NCI-H345 treated with DMSO at 0.1 percent for 48 hours (cell line): ENCODE measurements around the gene MS4A14.
"Not testable (repeated sequence)": the region's sequence is repeated elsewhere in the genome, so short reads cannot be mapped to it uniquely, and the experiment has no call there.

Experiments
- DNase-seq: peaks from one replicate; lab custom pipeline; 2025; ENCODE audit not compliant: unreplicated experiment; lab: John Stamatoyannopoulos, UW

The MS4A14 gene

DNA sequence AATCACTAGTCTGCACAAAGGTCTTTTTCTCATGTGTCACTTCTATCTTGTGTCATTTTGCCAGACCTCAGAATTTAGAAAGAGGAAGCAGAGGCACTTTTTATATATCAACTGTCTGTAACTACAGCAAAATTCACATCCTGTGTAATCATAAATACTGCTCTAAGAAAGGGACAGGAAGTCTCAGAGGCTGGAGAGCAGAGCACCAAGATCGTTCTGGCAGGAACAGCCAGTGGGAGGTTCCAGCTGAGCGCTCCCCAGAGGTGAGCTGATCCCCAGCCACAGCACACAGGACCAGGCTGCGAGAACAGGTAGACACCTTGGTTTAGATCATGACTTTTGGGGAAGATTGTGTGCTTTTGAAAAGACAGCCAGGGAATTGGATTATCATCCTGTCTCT, 17.9 kb upstream of the MS4A14 start, which contains the start of gene MS4A7:
MS4A7 (plus strand) TSS at position 179 of the 400 bp plus-strand sequence. CDS start 4,610 bp downstream, outside the sequence.
- no peak for DNase-seq

DNA sequence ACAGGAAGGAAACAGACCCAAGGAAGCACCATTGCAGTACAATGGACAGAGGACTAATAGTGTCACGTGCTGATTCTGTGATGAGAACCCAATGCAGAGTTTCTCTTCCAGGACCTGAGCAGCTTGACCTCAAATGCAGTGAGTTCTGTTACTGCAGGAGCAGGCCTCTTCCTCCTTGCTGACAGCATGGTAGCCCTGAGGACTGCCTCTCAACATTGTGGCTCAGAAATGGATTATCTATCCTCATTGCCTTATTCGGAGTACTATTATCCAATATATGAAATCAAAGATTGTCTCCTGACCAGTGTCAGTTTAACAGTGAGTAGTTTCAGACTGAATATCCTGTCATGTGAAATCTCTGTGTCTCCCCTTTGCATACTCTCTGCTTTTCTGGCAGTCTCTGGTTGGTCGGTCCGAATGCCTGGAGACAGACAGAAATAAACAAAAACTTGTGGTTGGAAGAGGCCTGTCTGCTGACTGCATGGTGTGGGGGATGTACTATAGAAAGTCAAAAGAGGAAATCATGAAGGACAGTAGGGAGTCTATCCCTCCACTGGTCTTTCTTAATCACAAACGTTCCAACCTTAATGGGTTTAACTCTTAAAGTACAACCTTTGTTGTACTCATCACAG, 6.9 kb upstream of the MS4A14 start:
- DNase-seq, result no peak

DNA sequence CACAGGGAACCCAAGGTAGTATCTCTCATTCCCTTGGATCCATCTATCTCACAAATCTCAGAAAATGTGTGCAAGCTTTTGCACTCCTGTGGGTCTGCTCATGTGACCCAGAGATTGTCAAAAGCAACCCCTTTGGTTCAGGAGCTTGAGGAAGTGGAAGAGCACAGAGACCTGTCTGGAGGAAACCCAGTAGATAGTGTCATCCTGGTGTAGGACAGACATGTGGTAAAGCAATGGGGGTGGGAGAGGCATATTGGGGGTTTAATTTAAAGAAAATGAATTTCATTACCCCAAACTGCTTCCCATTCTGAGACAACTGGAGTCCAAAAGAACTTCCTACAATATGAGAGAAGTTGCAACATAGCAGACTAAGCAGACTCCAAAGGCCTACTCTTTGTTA, 5.8 kb upstream of the MS4A14 start:
- no peak for DNase-seq

DNA sequence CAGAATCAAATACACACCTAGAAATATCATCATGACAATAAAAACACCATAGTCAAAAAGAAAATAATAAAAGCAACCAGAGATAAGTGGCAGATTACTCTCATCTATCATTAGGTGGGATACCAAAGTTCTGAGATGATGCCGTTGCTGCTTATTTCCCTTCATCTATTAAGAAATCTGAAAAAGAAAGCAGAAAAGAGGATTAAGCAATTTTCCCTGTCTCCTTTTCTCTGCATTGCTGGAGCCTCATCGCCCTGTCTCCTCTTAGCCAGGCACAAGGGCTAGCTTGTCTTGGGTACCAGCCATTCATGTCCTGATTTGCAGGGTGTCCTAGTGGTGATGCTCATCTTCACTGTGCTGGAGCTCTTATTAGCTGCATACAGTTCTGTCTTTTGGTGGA, 3.9 kb upstream of the MS4A14 start:
- no peak for DNase-seq

DNA sequence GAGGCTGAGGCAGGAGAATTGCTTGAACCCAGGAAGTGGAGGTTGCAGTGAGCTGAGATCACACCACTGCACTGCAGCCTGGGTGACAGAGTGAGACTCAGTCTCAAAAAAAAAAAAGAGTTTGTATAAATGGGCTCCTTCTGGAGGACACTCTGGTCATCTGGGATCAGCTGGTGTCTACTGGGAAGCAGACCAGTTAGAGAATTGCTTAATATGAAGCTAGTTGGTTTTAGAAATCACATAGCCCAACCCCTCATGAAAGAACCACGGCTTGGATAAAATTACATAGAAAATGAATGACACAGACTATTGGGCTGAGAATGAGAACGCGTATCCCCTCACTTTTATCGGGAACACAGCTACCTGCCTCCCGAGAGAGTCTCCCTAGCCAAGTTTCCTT, 3.2 kb upstream of the MS4A14 start:
- DNase-seq, result no peak

DNA sequence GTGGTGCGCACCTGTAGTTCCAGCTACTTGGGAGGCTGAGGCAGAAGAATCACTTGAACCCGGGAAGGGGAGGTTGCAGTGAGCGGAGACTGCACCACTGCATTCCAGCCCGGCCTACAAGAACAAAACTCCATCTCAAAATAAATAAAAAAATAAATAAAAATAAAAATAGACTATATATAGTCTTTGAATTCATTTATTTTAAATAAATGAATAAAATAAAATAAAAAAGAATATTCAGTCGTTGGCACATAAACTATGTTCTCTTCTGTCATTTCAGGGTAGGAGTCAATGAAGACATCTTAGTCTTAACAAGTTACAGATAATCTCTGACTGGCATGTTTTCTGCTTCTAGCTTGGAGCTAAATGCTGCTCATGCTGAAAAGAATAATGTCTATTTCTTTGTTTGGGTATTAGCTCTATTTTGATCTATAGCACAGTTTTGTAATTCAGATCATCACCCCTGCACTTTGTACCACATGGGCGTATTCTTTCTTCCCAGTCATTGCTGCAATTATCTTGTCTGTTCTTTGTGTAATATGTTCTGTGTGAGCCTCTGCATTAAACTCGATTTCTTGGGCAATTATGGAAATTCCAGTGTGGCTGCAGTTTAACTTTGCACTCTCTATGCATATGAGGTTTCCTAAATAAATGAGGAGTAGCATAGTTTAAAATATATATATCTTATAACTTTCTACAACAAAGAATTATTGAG, 1.4 kb upstream of the MS4A14 start:
- no peak for DNase-seq

DNA sequence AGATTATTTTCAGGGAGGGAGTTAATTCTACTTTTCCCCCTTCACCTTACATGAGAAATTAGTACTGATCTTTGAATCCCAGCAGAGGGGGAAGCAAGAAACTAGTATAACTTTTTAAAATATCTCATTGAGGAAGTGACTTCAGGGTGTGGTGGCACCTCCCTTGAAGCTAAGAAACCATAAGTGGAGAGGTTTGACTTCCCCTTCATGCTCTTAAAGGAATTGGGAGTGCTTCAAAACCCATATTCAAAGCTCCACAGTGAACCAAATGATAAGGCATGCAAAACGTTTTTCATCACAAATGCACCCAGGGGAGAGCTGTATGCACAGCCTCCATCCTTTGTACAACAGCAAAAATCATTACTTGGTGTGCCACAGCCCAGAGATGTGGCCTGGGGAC, 540 bp downstream of the MS4A14 start:
- DNase-seq, result no peak

DNA sequence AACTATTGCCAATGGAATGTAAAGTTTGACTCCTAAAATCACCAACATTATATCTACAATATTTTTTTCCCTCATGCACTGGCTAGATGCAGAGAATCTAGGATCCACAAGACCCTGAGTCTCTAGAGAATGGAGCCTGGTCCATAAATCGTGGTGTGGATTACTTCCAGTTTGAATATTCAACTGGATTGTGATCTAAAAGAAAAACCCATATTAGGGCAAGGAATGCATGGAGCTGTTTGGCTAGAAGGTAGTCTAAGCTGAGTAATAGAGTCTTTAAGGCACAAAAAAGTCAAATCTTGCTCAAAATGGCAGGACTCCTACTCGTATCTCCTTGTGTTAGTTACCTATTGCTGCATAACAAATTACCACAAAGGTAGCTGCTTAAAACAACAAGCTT, 23.8 kb downstream of the MS4A14 start:
- DNase-seq, result no peak

DNA sequence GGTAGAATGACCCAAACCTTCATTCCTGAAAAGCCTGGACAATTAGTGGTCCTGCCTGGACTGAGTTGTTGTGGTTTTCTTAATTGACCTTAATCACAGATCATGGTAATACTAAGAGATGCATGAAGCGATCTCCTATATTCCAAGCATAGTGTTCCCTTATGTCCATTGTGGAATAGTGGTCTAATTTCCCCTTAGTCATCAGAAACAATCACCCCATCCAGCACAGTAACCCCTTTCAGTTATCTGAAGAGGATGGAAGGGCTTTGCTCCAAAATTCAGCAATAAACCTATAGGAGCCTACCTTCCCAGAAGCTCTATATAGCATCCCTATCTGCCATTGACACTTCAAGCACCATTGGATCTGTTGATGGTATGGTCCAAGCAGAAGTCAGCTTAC, 26.4 kb downstream of the MS4A14 start:
- no peak for DNase-seq

DNA sequence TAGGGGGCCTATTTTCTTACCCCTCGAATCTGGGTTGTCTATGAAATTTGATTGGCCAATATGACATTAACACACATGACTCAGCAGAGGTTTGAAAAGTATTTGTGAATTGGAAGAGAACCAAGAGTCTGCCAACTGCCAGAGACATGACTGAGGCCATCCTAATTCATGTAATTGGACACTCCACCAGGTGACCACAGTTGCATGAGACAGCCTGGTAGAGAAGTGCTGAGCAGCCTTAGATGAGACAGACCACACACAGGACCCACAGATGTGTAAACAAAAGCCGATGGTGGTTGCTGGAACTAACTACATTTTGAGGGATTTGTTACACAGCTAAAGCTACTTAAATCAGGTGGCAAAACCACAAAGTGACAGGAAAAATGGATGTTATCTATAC, 32.3 kb downstream of the MS4A14 start:
- no peak for DNase-seq

DNA sequence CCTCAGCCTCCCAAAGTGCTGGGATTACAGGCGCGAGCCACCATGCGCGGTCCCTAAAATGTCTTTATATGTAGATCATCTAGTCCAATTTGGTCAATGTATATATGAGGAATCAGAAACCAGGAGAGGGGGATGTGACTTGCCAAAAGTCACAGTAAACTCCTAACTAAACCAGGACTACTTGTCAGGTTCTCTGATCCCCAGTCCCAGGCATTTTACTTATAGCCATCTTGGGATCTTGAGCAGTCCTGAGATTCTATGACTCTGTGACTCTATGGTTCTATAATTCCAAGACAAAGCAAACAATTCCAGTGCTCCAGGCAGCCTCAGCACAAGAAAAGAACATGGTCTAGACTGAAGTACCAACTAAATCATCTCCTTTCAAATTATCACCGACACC, 33.0 kb downstream of the MS4A14 start, which contains the start of gene MS4A5:
MS4A5 (plus strand) TSS at position 301 of the 400 bp plus-strand sequence. CDS start 103 bp downstream, outside the sequence.
- DNase-seq, result no peak

DNA sequence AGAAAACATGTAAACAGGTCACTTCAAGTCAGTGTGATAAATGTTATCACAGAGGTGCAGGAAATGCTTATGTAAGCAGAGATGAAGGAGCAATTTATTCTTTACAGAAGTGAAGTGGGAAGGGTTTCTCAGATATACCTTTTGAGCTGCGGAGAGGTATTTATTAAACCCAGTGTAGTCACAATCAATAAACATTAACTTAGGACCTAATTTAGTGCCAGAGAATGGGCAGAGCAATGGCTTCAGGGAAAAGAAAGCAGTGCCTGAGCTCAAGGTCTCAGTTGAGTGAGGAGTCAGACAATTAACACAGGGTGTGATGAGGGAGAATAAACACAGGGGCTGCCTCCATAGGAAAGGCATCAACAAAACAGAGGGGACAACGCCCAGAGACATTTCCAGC, 35.0 kb downstream of the MS4A14 start:
- DNase-seq, result no peak

DNA sequence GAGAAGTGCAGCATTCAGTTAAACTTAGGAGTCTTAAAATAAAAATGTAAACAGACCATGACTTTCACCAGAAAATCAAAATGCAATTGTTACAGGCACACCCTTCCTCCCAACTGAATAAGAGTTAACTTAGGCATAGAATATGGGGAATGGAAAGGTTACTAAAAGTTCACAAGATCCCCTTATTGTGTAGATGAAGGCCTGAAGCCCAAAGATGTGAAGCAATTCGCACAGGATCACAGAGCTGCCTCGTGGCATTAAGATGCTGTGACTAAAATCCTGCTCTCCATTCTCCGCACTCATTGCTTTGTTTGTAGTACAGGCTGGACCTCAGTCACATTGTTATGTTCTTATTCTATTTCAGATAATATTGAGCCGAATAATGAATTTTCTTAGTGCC, 37.1 kb downstream of the MS4A14 start:
- DNase-seq, result no peak

DNA sequence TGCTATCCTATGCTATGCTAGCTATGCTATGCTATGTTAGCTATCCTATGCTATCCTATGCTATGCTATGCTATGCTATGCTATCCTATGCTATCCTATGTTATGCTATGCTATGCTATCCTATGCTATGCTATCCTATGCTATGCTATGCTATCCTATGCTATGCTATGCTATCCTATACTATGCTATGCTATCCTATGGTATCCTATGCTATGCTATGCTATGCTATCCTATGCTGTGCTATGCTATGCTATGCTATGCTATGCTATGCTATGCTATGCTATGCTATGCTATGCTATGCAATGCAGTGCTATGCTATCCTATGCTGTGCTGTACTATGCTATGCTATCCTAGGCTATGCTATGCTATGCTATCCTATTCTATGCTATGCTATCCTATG, 50.8 kb downstream of the MS4A14 start:
- DNase-seq, result no peak

DNA sequence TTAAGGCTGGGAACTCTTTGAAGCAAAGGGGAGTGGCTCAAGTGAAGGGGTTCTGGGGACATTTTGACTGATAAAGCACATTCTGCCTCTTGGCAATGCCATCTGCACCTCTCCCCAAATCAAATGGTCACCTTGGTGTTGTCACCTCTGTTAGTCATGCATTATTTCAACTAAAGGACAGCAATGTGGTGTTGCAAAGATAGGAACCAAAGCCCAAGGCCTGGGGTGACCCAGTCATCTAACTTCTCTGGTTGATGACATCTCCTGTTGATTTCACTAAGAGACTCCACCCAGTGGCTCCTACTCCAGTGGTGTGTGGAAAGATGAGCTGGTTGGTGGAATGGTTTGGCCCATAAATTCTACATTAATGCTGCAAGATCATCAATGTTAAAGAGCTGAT, 51.6 kb downstream of the MS4A14 start:
- DNase-seq, result no peak

DNA sequence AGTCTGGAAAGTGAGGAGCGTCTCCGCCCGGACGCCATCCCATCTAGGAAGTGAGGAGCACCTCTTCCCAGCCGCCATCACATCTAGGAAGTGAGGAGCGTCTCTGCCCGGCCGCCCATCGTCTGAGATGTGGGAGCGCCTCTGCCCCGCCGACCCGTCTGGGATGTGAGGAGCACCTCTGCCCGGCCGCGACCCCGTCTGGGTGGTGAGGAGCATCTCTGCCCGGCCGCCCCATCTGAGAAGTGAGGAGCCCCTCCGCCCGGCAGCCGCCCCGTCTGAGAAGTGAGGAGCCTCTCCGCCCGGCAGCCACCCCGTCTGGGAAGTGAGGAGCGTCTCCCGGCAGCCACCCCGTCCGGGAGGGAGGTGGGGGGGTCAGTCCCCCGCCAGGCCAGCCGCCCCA, 54.9 kb downstream of the MS4A14 start:
- DNase-seq, result not testable (repeated sequence)

DNA sequence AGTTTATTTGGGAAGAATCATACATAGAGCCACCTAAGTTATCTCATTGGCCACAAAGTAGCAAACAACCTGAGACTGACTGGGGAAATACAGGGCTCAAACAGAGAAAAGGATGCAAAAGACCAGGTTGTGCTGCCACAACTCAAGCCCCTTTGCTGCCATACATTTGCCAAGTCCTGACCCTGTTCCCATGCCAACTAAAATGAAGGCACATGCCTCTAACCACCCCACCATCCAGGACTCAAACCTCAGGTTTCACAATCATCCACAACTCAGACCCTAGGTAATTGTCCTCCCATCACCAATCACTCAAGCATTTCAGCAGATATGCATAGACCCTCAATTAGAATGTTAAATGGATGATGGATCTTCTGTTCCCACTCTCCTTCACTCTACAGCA, 58.0 kb downstream of the MS4A14 start:
- no peak for DNase-seq

DNA sequence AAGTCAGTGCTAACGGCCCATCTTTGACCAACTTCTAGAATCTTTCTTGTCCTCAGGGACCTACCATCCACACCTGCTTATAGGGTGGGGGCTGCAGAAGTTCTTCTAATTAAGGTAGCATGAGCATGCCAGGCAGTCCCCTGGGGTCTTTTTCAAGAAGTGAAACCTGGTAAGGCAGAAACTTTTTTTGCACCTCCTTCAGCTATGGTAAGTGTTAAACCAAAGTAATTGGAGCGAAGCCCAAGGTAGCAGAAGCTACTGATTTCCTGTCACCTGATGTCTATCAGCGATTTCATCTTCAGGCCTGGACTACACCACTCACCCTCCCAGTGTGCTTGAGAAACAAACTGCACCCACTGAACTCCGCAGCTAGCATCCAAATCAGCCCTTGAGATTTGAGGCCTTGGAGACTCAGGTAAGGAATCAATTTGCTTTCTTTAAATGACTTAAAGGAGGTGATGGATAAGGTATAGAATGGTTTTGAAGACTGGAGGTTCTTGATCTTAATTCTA, 59.3 kb downstream of the MS4A14 start, which contains the start of gene MS4A1:
MS4A1 (plus strand) TSS at position 317 of the 512 bp plus-strand sequence. CDS start 6,528 bp downstream, outside the sequence.
- DNase-seq, result no peak

DNA sequence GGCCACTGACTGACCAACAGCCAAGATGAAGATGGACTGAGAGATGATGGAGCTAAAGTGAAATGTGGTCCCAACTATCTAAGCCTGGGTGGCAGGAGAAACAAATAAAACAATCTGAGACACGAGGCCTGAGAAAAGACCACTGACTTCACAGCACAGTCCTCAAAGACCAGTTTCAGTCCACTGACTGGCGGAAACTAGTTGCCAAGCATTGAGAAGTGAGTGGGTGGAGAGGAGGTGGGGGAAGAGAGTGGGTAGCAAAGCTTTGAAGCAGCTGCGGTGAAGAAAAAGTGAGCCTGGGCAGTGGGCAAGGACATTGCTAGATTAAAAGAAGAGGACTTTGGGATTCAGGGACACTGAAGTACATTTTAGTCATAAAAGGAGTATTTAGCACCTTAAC, 61.3 kb downstream of the MS4A14 start:
- no peak for DNase-seq

DNA sequence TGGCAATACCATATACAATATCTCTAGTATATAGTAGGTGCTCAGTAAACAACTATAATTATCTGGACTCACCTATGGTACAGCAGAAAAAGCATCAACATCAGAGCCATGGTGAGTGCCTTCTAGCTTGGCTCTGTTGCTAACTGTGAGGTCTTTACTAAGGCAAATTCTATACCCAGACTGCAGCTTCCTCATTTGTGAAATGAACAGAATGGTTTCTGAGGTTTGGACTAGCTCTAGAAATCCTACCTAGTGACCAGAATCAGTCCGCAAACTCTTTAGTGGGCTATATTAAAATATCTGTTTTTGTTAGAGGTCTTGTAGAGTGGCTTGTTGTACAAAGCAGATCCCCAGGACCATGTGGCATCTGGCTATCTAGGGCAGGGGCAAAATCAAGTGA, 63.1 kb downstream of the MS4A14 start:
- DNase-seq, result no peak
